GM19372 (cell line): Measurements from ENCODE around the gene DENND10.
A peak's percentile ranks its signal among the peaks of the same experiment; 100 is the strongest.
"Not testable (repeated sequence)": the region's sequence is repeated elsewhere in the genome, so short reads cannot be mapped to it uniquely, and the experiment has no call there.

ENCODE experiments used
- ATAC-seq: cut with Tn5 transposase; IDR thresholded peaks from one replicate; pipeline ENCODE4 v1.9.1; 2021; ENCODE audit warnings: mild to moderate bottlenecking, low read depth, moderate library complexity; ENCODE audit not compliant: unreplicated experiment

Gene DENND10

DNA sequence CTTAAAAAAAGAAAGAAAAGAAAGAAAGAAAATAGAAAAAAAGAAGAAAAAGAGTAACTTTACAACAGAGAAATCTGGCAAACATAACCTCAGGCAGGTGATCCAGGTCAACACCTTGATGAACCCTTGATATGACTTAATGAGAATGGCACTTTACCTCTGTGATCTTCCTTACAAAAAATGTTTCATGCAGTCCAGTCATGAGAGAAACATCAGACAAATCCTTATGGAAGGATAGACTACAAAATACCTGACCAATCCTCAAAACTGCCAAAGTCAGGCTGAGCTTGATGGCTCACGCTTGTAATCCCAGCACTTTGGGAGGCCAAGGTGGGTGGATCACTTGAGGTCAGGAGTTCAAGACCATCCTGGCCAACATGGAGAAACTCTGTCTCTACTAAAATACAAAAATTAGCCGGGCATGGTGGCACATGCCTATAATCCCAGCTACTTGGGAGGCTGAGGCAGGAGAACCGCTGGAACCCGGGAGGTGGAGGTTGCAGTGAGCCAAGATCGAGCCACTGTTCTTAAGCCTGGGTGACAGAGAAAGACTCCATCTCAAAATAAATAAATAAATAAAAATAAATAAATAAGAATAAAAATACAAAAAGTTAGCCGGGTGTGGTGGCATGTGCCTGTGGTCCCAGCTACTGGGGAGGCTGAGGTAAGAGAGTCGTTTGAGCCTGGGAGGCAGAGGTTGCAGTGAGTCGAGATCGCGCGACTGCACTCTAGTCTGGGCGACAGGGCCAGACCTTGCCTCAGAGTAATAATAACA, 7.1 kb upstream of the DENND10 start:
- ATAC-seq, result not testable (repeated sequence)

DNA sequence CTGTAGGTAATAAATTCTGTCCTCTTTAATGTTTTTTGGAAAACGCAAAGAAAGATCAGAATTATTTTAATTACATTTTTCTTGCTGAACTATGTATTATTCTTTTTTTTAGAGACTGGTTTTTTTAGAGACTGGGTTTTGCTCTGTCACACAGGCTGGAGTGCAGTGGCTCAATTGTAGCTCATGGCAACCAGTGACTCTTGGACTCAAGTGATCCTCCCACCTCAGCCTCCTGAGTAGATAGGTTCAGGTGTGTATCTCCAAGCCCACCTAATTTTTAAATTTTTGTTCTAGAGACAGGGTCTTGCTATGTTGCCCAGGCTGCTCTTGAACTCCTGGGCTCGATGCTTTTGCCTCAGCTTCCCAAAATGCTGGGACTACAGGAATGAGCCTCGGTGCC, 5.3 kb upstream of the DENND10 start:
- no peak for ATAC-seq

DNA sequence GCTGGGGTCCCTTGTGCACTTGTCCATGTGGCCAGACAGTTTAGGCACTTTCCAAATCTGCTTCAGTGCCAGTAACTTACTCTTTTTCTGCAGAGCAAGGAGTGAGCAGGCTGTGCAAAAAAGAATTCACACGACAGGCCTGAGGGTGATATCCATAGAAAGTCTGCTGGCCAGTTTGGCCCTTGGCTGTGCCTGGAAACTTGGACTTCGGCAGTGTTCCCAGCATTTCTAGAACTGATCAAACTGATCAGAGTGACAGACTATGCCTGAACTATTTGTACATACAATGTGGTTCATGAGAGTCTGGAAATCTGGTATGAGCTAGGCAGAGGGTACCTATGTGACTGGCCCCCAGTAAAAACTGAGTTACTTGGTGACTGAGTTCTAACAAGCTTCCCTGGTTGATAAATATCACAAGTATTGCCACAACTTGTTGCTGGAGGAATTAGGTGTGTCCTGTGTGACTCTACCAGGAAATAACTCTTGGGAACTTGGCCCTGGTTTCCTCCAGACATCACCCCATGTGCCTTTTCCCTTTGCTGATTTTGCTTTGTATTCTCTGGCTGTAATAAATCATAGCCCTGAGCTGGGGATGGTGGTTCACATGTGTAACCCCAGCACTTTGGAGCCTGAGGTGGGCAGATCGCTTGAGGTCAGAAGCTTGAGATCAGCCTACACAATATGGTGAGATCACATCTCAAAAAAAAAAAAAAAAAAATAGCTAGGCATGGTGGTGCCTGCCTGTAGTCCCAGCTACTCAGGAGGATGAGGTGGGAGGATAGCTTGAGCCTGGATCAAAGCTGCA, 3.3 kb upstream of the DENND10 start:
- no peak for ATAC-seq

DNA sequence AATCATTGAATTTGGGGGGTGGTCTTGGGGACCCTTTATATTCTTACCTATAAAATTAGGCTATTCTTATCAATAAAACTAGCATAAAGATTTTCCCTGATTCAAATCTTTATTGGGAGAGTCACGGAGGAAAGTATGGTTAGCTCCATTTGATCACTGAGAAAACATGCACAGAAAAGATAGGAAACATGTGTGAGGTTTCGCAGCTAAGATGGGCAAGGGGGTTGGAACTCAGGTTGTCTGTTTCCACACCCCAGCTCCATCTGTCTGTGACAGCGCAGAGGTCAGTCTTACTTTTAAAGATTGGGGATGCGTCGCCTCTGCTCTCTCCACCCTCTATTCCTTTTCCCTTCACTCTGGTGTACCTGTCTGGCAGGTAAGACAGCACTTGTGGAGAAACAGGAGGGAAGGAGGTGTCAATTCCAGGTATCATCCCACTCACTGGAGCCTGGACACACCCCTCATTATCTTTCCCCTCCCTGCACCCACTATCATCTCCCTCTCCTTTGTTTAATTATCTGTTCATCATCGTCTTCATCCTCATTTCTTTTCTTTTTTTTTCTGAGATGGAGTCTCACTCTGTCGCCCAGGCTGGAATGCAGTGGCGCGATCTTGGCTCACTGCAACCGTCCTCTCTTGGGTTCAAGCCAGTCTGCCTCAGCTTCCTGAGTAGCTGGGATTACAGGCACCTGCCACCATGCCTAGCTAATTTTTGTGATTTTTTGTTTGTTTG, 2.4 kb upstream of the DENND10 start:
- ATAC-seq, result no peak

DNA sequence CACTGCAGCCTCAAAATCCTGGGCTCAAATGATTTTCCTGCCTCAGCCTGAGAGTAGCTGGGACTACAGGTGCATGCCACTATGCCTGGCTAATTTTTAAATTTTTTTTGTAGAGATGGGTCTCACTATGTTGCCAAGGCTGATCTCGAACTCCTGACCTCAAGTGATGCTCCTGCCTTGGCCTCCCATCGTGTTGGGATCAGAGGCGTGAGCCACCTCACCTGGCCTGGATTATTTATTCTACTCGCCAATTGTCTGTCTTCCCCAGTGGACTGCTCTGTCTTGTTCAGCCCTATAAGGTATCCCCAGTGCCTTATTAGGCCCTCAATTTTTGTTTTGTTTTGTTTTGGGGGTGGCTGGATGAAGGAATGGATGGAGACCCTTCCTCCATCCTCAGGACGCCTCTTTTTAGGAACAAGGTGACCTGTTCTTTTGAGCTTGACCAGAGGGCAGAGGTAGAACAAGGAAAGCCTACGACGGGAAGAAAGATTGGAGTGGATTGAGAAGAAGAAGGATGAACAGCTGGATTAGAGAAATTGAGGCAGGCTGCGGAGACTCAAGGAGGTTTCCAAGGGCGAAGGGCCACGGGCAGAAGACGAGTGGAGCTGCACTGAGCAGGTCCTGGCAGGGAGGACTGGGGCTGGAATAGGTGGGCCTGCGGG, 541 bp upstream of the DENND10 start:
- no peak for ATAC-seq

DNA sequence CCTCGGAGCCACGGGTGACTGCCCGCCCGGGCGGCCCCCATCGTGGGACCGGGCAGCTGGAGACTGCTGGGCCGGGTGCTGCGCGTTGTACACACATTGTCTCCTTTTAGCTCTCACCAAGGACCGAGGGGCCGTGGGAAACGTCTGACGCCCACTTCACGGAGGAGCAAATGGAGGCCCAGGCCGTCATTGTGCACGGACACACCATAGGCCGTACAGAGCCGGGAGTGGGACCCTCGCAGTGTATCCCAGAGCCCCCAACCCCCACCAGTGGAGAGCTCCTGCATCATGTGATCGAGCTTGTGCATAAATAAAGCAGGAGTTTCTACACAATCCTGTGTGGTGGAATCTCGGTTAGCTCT, 722 bp downstream of the DENND10 start:
- peak; percentile 33 for ATAC-seq

DNA sequence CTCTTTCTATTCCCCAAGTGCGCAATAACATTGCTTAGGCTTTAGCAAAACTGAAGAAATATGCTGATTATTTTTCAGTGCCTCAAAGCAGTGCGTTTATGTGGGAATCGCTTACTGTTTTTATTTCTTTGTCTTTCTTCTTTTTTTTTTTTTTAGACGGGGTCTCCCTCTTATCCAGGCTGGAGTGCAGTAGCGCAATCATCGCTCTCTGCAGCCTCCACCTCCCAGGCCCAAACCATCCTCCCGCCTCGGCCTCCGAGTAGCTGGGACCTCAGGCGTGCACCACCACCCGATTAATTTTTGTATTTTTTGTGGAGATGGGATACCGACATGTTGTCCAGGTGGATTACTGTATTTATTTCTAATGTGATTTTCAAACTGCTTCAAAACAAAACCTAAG, 1.2 kb downstream of the DENND10 start:
- ATAC-seq, result no peak

DNA sequence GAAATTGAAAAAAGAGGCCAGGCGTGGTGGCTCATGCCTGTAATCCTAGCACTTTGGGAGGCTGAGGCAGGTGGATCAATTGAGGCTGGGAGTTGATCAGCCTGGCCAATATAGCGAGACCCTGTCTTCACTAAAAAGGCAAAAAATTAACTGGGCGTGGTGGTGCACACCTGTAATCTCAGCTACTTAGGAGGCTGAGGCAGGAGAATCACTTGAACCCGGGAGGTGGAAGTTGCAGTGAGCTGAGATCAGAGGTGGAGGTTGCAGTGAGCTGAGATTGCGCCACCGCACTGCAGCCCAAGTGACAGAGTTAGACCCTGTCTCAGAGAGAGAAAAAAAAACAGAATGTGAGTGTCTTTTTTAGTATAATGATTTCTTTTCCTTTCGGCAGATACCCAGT, 2.0 kb downstream of the DENND10 start:
- ATAC-seq, result not testable (repeated sequence)

DNA sequence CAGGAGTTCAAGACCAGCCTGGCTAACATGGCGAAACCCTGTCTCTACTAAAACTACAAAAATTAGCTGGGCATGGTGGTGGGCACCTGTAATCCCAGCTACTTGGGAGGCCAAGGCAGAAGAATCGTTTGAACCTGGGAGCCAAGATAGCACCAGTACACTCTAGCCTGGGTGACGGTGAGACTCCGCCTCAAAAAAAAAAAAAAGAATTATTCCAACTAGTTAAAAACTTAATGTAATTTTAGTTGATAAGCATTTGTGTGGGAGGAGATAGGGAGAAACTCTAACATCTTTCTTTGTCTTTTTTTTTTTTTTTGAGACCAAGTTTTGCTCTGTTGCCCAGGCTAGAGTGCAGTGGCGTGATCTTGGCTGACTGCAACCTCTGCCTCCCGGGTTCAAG, 3.2 kb downstream of the DENND10 start:
- ATAC-seq, result not testable (repeated sequence)

DNA sequence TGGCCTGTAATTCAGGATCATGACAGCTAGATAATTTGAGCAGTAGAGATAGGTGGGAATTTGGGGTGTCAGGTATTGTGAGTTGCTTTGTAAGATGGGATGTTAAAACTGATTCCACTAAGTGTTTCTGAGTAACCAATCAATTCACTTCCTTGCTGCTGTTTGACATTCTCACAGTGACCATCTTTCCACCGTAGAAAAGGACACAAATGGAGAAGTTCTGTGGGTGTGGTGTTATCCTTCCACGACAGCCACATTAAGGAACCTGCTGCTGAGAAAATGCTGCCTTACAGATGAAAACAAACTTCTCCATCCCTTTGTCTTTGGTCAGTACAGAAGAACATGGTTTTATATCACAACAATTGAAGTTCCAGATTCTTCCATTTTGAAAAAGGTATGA, 3.9 kb downstream of the DENND10 start:
- not testable (repeated sequence) for ATAC-seq

DNA sequence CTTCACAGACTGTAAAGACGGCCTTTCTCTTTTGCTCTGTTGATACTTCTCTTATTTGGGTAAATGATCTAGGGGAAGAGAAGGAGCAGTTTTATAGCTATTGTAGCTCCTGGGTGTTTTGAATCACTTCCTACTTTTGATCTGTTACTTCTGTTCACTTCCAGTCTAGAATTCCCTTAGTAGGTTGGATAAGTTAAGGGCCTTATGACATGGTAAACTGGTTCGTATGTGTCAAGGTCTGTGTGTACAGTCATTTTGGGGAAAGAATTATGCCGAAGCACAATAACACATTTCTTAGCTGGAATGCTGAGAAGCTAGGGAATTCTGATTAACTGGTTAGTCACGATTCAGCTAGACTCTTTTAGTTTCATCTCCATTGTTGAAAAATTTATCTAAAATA, 8.1 kb downstream of the DENND10 start:
- ATAC-seq, result no peak

DNA sequence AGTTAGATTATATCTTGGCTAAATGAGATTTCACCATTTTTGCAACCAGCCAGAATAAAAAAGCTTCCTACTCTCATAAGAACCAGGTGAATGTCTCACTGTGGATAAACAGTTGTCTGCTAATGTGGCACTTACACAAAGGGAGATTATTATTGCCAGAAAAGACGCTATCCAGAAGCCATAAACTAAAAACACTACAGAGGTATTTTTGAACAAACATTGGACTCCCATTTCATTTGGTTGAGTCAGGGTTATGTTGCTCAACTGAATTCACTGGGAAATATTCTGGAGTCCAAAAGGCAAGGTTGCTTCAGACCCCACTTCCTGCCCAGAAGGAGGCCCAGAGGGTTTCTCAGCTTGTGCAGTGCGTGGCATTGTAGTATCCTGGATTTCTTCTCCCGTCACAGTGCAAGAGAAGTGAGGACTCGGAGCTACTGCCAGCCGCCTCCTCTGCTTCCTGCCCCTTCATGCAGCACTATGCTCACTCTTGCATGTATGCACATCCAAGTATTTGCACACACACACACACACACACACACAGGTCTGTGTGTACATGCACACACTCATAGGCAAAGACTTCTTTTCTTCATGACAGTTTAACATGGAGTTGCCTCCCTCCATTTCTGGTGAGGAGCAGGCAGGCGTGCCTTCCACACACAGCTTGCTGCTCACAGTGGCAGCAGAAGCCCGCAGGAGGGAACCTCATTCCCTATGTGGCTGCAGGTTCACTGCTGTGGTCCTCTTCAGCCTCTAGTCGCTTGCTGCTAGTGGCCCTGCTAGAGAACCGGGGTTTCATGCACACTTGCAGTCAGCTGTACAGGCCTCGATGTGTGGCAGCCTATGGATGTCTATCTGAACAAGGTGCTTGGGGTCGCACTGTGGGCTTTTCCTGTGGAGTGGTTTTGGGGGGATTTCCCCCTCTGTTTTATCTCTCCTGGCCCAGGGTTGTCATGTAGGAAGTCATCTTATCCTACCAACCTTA, 10.1 kb downstream of the DENND10 start:
- no peak for ATAC-seq

DNA sequence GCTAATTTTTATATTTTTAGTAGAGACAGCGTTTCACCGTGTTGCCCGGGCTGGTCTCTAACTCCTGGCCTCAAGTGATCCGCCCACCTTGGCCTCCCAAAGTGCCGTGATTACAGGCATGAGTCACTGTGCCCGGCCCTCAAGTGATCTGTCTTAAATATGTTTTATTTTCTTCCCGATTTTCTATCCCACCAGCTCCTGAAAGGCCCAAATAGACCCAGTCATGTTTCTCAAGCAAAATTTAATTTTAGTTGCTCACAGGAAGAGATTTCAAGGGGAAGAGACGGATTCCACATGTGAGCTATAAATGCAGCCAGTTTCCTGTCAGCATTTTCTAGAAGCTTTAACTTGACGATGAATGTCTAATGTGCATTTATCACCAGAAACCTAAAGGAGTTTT, 12.0 kb downstream of the DENND10 start:
- ATAC-seq, result no peak

DNA sequence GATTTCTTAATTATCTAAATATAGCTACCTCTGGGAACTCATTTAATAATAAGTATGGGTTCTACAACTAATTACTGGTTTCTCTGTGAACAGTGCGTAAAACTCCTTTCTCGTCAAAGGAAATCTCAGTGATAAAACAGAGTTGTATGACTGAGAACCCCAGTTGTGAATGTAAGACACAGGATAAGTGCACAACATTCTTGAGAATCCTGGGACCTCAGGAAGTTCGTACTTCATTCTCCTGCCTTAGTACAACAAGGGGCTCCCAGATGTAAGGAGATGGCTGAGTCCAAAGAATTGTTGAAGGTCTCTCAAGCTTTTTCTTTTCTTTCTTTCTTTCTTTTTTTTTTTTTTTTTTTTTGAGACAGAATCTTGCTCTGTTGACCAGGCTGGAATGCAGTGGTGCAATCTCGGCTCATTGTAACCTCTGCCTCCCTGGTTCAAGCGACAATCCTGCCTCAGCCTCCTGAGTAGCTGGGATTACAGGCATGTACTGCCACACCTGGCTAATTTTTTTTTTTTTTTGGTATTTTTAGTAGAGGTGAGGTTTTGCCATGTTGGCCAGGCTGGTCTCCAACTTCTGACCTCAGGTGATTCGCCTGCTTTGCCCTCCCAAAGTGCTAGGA, 12.5 kb downstream of the DENND10 start:
- no peak for ATAC-seq

DNA sequence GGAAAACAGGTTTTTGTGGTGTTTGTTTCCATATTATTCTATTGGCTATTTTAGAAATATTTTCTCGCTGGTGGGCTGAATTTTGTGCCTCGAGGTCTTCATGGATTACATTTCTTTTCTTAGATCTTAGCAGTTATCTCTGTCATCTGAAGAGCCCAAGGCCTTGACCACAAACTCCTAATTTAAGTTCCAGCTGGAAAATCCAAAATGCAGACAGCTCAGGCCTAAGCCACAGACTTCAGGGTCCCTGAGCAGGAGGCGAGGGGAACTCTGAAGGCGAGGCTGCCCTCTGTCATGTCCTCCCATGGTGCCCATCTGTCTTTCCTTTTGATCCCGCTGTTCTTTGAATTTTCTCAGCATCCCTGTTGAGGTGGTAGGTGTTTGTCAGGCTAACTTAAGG, 14.3 kb downstream of the DENND10 start:
- ATAC-seq, result no peak

DNA sequence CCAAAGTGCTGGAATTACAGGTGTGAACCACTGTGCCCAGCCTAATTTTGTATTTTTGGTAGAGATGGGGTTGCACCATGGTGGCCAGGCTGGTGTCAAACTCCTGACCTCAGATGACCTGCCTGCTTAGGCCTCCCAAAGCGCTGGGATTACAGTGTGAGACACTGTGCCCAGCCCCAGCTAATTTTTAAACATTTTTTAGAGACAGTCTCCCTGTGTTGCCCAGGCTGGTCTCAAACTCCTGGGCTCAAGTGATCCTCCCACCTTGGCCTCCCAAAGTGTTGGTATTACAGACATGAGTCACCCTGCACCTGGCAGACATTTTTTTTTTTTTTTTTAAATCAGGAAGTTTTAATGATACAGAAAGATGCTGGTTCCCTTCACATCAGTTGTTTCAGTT, 15.5 kb downstream of the DENND10 start:
- no peak for ATAC-seq

DNA sequence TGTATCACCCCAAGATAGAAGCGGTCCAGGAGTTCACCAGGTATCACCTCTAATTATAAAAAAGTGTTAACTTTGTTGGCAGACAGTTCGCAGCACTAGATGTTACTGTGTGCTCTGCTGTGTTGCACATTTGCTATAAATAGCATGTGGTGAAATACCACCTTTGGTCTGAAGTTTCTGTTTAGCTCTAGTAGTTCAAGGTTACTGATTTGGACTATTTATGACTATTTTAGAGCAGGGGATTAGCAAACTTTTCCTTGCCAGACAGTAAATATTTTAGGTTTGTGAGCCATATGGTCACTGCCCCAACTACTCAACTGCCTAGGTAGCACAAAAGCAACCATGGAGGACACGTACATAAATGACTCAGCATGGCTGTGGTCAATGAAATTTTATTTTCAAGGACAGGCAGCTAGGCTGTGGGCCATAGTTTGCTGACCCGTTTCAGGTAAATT, 16.5 kb downstream of the DENND10 start:
- peak; percentile 91 for ATAC-seq

DNA sequence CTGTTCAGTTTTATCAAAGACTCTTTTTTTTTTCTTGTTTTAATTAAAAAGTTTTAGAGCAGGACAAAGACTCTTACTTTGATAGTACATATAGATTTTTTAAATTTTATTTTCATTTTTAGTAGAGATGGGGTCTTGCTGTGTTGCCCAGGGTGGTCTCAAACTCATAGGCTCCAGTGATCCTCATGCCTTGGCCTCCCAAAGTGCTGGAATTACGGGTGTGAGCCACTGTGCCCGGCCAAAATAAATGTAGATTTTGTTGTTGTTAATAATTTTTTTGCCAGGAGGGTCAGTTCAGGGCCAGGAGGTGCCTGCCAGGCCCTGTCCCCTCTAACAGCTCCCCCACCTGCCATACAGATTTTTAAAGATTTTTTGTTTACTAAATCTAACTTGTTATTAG, 17.0 kb downstream of the DENND10 start:
- ATAC-seq, result no peak

DNA sequence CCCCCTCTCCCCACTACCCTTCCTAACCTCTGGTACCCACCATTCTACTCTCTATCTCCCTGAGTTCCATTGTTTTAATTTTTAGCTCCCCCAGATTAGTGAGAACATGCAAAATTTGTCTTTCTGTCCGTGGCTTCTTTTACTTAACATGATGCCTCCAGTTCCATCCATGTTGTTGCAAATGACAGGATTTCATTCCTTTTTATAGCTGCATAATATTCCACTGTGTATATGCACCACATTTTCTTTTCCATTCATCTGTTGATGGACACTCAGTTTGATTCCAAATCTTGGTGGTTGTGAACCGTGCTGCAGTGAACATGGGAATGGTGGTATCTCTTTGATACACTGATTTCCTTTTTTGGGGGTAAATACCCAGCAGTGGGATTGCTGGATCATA, 22.0 kb downstream of the DENND10 start:
- ATAC-seq, result no peak
